HCT116 (cell line): ENCODE data around the gene USP2.

Experiments
- CEBPB ChIP-seq: IDR thresholded peaks from 2 replicates; pipeline ENCODE4 v1.6.1; 2012; ENCODE audit warnings: low read depth
- EZH2 ChIP-seq: fragments of 200-600 bp; sonication (generic); IDR thresholded peaks from 2 replicates; pipeline ENCODE4 v1.6.1; 2017; ENCODE audit warnings: antibody characterized with exemption, mixed run types
- EZH2phosphoT487 ChIP-seq: fragments of 200-600 bp; IDR thresholded peaks from 2 replicates; pipeline ENCODE4 v1.6.1; 2018; ENCODE audit warnings: antibody characterized with exemption, borderline replicate concordance
- POLR2A ChIP-seq: IDR thresholded peaks from 2 replicates; pipeline ENCODE4 v1.7.0; 2011; ENCODE audit warnings: borderline replicate concordance; ENCODE audit not compliant: insufficient read depth, insufficient read length; ENCODE audit errors: extremely low read depth
- POLR2AphosphoS5 ChIP-seq: IDR thresholded peaks from 2 replicates; pipeline ENCODE4 v1.6.1; 2011; ENCODE audit warnings: mild to moderate bottlenecking, low read depth, low read length, moderate library complexity
- RAD21 ChIP-seq: IDR thresholded peaks from 2 replicates; pipeline ENCODE4 v1.6.1; 2012; ENCODE audit warnings: low read depth, mild to moderate bottlenecking
- SP1 ChIP-seq: IDR thresholded peaks from 2 replicates; pipeline ENCODE4 v1.6.1; 2012; ENCODE audit warnings: low read depth
- YY1 ChIP-seq: IDR thresholded peaks from 2 replicates; pipeline ENCODE4 v1.6.1; 2011; ENCODE audit warnings: low read length, low read depth, moderate library complexity, mild to moderate bottlenecking; ENCODE audit not compliant: insufficient replicate concordance; ENCODE audit errors: extremely low read depth
- TF ChIP-seq, protein P1 (sequence below), 3 experiments: fragments of 200-600 bp in 1 of 3; sonication (generic) in 1 of 3; IDR thresholded peaks in 2 of 3; conservative IDR thresholded peaks in 1 of 3; 2 replicates each; pipeline ENCODE4 v1.5.1; 2012 to 2017; ENCODE audit warnings: low read depth in 2 of 3, low read length in 2 of 3, antibody characterized with exemption in 1 of 3, borderline replicate concordance in 1 of 3, control low read depth in 1 of 3, mild to moderate bottlenecking in 1 of 3, mixed read lengths in 1 of 3, mixed run types in 1 of 3, moderate library complexity in 1 of 3; ENCODE audit not compliant: insufficient read depth in 1 of 3
- TF ChIP-seq, protein P2 (sequence below): IDR thresholded peaks from 2 replicates; pipeline ENCODE4 v1.6.1; 2012; ENCODE audit warnings: low read depth
- TF ChIP-seq, protein P3 (sequence below): IDR thresholded peaks from 2 replicates; pipeline ENCODE4 v1.6.1; 2012
- TF ChIP-seq, protein P4 (sequence below): IDR thresholded peaks from 2 replicates; pipeline ENCODE4 v1.6.1; 2012

DNA sequence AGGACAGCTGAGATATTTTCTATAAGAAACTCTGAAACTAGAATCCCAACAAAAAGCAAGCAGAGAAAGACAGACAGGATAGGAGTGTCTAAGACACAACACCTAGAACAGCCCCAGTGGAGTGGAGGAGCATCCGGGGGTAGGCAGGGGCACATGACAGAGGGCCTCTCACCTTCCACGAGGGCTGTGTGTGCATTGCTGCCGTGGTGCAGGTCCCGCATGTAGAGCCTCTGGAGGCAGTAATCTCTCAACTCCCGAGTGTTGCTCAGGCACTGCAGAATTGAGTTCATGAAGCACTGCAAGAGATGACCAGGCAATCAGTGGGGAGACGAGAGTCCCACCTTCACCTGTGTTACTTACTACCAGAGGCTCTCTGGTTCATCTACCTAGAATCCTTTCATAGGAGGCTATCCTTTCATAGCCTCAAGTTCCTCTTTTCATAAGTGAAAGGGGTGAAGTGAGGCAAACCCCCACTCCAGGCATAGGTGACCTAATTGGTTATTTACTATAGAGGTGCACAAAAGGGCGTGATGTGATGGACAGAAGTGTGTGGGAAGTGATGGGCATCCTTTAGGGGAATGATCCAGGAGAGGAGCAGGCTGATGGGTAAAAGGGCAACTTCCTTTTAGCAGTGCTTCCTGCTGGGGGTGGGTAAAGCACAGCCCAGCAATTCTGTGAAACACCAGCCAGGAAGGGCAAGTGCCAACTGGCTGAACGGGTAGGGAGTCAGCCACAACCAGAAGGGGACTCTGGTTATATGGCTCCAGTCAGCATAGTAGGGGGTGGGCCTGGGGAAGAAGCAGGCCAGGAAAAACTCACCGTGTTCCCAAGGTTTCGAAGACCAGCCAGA is 21.9 kb downstream of the USP2 start:
- TF ChIP-seq, protein P1, sequence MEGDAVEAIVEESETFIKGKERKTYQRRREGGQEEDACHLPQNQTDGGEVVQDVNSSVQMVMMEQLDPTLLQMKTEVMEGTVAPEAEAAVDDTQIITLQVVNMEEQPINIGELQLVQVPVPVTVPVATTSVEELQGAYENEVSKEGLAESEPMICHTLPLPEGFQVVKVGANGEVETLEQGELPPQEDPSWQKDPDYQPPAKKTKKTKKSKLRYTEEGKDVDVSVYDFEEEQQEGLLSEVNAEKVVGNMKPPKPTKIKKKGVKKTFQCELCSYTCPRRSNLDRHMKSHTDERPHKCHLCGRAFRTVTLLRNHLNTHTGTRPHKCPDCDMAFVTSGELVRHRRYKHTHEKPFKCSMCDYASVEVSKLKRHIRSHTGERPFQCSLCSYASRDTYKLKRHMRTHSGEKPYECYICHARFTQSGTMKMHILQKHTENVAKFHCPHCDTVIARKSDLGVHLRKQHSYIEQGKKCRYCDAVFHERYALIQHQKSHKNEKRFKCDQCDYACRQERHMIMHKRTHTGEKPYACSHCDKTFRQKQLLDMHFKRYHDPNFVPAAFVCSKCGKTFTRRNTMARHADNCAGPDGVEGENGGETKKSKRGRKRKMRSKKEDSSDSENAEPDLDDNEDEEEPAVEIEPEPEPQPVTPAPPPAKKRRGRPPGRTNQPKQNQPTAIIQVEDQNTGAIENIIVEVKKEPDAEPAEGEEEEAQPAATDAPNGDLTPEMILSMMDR (IDR thresholded peaks at IDR 0.05 in 2 of 3, conservative IDR thresholded peaks at IDR 0.05 in 1 of 3; ENCODE audit: borderline replicate concordance in 1 of 3, insufficient read depth in 1 of 3, low read depth in 2 of 3, low read length in 2 of 3): no peak
- TF ChIP-seq RAD21 (no peak), EZH2phosphoT487 (no peak), POLR2AphosphoS5 (no peak), EZH2 (no peak), SP1 (no peak), CEBPB (no peak), POLR2A (no peak), YY1 (no peak)
- TF ChIP-seq, protein P2, sequence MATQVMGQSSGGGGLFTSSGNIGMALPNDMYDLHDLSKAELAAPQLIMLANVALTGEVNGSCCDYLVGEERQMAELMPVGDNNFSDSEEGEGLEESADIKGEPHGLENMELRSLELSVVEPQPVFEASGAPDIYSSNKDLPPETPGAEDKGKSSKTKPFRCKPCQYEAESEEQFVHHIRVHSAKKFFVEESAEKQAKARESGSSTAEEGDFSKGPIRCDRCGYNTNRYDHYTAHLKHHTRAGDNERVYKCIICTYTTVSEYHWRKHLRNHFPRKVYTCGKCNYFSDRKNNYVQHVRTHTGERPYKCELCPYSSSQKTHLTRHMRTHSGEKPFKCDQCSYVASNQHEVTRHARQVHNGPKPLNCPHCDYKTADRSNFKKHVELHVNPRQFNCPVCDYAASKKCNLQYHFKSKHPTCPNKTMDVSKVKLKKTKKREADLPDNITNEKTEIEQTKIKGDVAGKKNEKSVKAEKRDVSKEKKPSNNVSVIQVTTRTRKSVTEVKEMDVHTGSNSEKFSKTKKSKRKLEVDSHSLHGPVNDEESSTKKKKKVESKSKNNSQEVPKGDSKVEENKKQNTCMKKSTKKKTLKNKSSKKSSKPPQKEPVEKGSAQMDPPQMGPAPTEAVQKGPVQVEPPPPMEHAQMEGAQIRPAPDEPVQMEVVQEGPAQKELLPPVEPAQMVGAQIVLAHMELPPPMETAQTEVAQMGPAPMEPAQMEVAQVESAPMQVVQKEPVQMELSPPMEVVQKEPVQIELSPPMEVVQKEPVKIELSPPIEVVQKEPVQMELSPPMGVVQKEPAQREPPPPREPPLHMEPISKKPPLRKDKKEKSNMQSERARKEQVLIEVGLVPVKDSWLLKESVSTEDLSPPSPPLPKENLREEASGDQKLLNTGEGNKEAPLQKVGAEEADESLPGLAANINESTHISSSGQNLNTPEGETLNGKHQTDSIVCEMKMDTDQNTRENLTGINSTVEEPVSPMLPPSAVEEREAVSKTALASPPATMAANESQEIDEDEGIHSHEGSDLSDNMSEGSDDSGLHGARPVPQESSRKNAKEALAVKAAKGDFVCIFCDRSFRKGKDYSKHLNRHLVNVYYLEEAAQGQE: no peak
- TF ChIP-seq, protein P3, sequence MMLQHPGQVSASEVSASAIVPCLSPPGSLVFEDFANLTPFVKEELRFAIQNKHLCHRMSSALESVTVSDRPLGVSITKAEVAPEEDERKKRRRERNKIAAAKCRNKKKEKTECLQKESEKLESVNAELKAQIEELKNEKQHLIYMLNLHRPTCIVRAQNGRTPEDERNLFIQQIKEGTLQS: no peak
- TF ChIP-seq, protein P4, sequence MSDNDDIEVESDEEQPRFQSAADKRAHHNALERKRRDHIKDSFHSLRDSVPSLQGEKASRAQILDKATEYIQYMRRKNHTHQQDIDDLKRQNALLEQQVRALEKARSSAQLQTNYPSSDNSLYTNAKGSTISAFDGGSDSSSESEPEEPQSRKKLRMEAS: no peak
